HEK293 (cell line): ENCODE results near the gene AHCY.

Experiments
- CTCF ChIA-PET: fragments of 350-600 bp; formaldehyde crosslinking; extraction: SDS; loops from one replicate; lab custom pipeline; 2021; ENCODE audit warnings: antibody characterized with exemption; lab: Yijun Ruan, JAX
- POLR2A ChIA-PET: fragments of 300-600 bp; formaldehyde crosslinking; extraction: SDS; loops from one replicate; lab custom pipeline; 2020; ENCODE audit warnings: antibody characterized with exemption, inconsistent platforms; lab: Yijun Ruan, JAX
- H3K27ac ChIP-seq: fragments of 200-500 bp; sonication (Bioruptor generic); 2 replicates; pipeline ENCODE4 v1.5.1; 2014; ENCODE audit warnings: low read depth, low read length, control low read depth, inconsistent platforms; ENCODE audit errors: extremely low read depth
- H3K36me3 ChIP-seq, 2 experiments: fragments of 200-500 bp in 1 of 2; sonication (Bioruptor generic) in 1 of 2; 1 replicate in 1 of 2; 2 replicates in 1 of 2; pipeline ENCODE4 v1.5.1; 2014 to 2017; ENCODE audit warnings: inconsistent platforms in 2 of 2, low read length in 2 of 2; ENCODE audit not compliant: control insufficient read depth in 2 of 2, insufficient read depth in 1 of 2
- H3K4me1 ChIP-seq: fragments of 200-500 bp; sonication (Bioruptor generic); 2 replicates; pipeline ENCODE4 v1.5.1; 2014; ENCODE audit warnings: mild to moderate bottlenecking, low read length, inconsistent platforms; ENCODE audit not compliant: control insufficient read depth, insufficient read depth
- H3K4me3 ChIP-seq: 2 replicates; pipeline ENCODE4 v1.5.1; 2011; ENCODE audit warnings: low read depth, mild to moderate bottlenecking, control low read depth, low read length, moderate library complexity
- H3K9me3 ChIP-seq: fragments of 200-500 bp; sonication (Bioruptor generic); 2 replicates; pipeline ENCODE4 v1.5.1; 2014; ENCODE audit warnings: low read depth, low read length, inconsistent platforms; ENCODE audit not compliant: control insufficient read depth, insufficient read depth
- KLF7 ChIP-seq: fragments of 450-650 bp; formaldehyde crosslinking; IDR thresholded peaks from 2 replicates; pipeline ENCODE4 v1.5.1; 2016; ENCODE audit warnings: missing biosample characterization, missing genetic modification characterization, borderline replicate concordance
- SALL2 ChIP-seq: fragments of 450-650 bp; formaldehyde crosslinking; IDR thresholded peaks from 2 replicates; pipeline ENCODE4 v1.5.0; 2017; ENCODE audit warnings: missing biosample characterization, mild to moderate bottlenecking, missing genetic modification characterization, borderline replicate concordance
- WT1 ChIP-seq: fragments of 450-650 bp; formaldehyde crosslinking; IDR thresholded peaks from 2 replicates; pipeline ENCODE4 v1.5.1; 2016; ENCODE audit warnings: missing biosample characterization, missing genetic modification characterization
- ZEB2 ChIP-seq: fragments of 450-650 bp; formaldehyde crosslinking; IDR thresholded peaks from 2 replicates; pipeline ENCODE4 v1.5.1; 2016; ENCODE audit warnings: missing biosample characterization, missing genetic modification characterization
- ZFP3 ChIP-seq: fragments of 450-650 bp; formaldehyde crosslinking; IDR thresholded peaks from 2 replicates; pipeline ENCODE4 v1.5.1; 2016; ENCODE audit warnings: low read depth, missing biosample characterization, missing genetic modification characterization
- ZNF266 ChIP-seq: fragments of 450-650 bp; formaldehyde crosslinking; IDR thresholded peaks from 2 replicates; pipeline ENCODE4 v1.5.1; 2016; ENCODE audit warnings: missing biosample characterization, missing genetic modification characterization, low read depth
- ZNF423 ChIP-seq: fragments of 450-650 bp; formaldehyde crosslinking; IDR thresholded peaks from 2 replicates; pipeline ENCODE4 v1.5.1; 2016; ENCODE audit warnings: missing biosample characterization, missing genetic modification characterization
- TF ChIP-seq, protein P1 (sequence below): fragments of 450-650 bp; formaldehyde crosslinking; IDR thresholded peaks from 2 replicates; pipeline ENCODE4 v1.5.1; 2016; ENCODE audit warnings: missing biosample characterization, missing genetic modification characterization
- TF ChIP-seq, protein P2 (sequence below): fragments of 450-650 bp; formaldehyde crosslinking; IDR thresholded peaks from 2 replicates; pipeline ENCODE4 v1.5.1; 2016; ENCODE audit warnings: missing biosample characterization, missing genetic modification characterization
- TF ChIP-seq, protein P3 (sequence below): fragments of 450-650 bp; formaldehyde crosslinking; IDR thresholded peaks from 2 replicates; pipeline ENCODE4 v1.5.1; 2016; ENCODE audit warnings: missing biosample characterization, missing genetic modification characterization

AHCY gene

DNA sequence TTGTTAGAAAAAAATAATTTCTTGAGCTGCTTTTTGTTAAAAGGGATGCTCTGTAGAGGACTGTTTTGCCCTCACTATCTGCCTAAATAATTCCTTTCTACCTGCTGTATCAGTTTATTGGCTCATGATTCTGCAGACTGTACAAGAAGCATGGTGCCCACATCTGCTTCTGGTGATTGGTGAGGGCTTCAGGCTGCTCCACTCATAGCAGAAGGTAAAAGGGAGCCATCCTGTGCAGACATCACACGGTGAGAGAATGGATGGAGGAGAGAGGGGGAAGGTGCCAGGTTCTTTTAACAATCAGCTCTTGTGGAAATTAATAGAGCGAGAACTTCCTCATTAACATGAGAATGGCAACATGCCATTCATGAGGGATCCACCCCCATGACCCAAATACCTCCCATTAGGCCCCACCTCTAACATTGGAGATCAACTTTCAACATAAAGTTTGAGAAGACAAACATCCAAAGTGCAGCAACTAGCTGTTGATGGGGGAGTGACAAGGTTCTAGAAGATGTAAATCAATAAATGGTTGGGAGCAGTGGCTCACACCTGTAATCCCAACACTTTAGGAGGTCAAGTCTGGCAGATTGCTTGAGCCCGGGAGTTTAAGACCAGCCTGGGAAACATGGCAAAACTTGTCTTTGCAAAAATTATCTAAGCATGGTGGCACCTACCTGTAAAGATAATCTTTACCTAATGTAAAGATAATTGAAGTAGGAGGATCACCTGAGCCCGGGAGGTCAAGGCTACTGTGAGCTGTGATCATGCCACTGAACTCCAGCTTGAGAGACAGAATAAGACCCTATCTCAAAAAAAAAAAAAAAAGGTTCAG lies 15.7 kb upstream of the AHCY start:
- no peaks in the 10 kb centered on the region for H3K4me1 ChIP-seq
- H3K4me3 ChIP-seq, result no peak overlapping the region
- ChIA-PET CTCF (interaction anchor here (0.6 to 1.9 kb wide), 5 partner anchors 132 to 451 kb away, joined by 3 to 4 read pairs (median 4); no protein-coding TSS in a partner anchor), POLR2A (no interaction called here)
- TF ChIP-seq ZNF423 (no peak), ZNF266 (tag by site-specific recombination) (no peak)
- TF ChIP-seq, protein P1, sequence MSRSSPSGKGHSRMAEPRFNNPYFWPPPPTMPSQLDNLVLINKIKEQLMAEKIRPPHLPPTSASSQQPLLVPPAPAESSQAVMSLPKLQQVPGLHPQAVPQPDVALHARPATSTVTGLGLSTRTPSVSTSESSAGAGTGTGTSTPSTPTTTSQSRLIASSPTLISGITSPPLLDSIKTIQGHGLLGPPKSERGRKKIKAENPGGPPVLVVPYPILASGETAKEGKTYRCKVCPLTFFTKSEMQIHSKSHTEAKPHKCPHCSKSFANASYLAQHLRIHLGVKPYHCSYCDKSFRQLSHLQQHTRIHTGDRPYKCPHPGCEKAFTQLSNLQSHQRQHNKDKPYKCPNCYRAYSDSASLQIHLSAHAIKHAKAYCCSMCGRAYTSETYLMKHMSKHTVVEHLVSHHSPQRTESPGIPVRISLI (tag by site-specific recombination), result no peak
- TF ChIP-seq, protein P2, sequence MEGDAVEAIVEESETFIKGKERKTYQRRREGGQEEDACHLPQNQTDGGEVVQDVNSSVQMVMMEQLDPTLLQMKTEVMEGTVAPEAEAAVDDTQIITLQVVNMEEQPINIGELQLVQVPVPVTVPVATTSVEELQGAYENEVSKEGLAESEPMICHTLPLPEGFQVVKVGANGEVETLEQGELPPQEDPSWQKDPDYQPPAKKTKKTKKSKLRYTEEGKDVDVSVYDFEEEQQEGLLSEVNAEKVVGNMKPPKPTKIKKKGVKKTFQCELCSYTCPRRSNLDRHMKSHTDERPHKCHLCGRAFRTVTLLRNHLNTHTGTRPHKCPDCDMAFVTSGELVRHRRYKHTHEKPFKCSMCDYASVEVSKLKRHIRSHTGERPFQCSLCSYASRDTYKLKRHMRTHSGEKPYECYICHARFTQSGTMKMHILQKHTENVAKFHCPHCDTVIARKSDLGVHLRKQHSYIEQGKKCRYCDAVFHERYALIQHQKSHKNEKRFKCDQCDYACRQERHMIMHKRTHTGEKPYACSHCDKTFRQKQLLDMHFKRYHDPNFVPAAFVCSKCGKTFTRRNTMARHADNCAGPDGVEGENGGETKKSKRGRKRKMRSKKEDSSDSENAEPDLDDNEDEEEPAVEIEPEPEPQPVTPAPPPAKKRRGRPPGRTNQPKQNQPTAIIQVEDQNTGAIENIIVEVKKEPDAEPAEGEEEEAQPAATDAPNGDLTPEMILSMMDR (tag by site-specific recombination), result no peak
- H3K27ac ChIP-seq, result no peak overlapping the region
- H3K9me3 ChIP-seq, result no peaks in the 10 kb centered on the region
- H3K36me3 ChIP-seq, result no peaks in the 10 kb centered on the region

DNA sequence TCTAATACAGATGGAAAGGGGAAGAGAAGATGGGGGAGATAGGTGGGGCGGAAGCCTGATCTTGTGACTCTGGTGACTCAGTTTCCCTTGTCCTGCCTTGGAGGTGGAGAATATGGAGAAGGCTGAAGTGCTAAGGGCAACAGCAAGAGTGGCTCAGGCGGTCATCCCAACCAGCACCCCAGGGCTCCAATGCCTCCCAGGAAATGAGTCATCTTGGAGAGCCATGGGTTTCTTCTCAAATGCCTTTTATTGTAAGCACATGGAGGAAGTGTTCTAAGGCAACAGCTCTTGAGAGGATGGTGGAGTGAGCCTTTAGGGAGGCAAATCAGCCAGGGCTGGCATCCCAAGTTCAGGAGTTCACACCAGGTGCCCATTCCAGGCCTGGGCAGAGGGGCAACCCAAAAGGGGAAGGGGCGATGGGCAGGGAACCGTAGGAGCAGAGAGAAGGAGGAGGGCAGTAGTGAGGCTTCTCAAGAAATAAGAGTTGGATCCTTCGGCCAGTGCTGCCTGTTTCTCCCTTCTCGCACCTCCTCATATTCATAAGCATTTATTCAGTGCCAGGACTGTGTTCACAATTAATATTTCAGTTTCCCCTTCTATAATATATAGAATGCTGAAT lies 13.2 kb upstream of the AHCY start:
- H3K36me3 ChIP-seq, result no peaks in the 10 kb centered on the region
- no peaks in the 10 kb centered on the region for H3K4me1 ChIP-seq
- ChIA-PET CTCF (interaction anchor here (1.0 kb wide), 1 partner anchor 206 kb away, joined by 3 read pairs; no protein-coding TSS in a partner anchor), POLR2A (no interaction called here)
- TF ChIP-seq ZFP3 (tag by site-specific recombination) (no peak), WT1 (tag by site-specific recombination) (no peak), ZEB2 (no peak)
- TF ChIP-seq, protein P3, sequence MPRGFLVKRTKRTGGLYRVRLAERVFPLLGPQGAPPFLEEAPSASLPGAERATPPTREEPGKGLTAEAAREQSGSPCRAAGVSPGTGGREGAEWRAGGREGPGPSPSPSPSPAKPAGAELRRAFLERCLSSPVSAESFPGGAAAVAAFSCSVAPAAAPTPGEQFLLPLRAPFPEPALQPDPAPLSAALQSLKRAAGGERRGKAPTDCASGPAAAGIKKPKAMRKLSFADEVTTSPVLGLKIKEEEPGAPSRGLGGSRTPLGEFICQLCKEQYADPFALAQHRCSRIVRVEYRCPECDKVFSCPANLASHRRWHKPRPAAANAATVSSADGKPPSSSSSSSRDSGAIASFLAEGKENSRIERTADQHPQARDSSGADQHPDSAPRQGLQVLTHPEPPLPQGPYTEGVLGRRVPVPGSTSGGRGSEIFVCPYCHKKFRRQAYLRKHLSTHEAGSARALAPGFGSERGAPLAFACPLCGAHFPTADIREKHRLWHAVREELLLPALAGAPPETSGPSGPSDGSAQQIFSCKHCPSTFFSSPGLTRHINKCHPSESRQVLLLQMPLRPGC (tag by site-specific recombination), result no peak
- no peak overlapping the region for H3K27ac ChIP-seq
- no peak overlapping the region for H3K4me3 ChIP-seq
- no peaks in the 10 kb centered on the region for H3K9me3 ChIP-seq

DNA sequence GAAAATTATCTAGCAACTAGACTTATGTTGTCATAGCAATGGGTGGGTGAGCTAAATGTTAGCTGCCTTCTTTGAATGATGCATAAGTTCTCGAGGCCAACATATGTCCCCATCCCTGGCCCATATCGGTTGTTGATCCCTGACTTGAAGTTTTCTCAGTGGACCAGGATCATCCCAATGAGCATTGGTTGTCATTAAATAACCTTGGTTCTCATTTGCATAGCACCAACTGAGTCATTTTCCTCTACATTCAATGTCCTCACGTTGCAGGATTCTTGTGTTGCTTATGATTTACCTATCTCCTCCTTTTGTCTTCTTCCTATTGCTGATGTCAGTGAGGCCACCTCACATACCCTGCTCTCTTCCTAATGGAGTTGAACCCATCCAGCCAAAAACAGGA lies 12.1 kb upstream of the AHCY start:
- no peaks in the 10 kb centered on the region for H3K4me1 ChIP-seq
- H3K36me3 ChIP-seq, result no peaks in the 10 kb centered on the region
- H3K27ac ChIP-seq, result no peak overlapping the region
- POLR2A ChIA-PET, result interaction anchor here (1.4 kb wide), 1 partner anchor 207 kb away, joined by 5 read pairs; no protein-coding TSS in a partner anchor
- H3K9me3 ChIP-seq, result no peaks in the 10 kb centered on the region
- no peak overlapping the region for H3K4me3 ChIP-seq
- no peak for TF ChIP-seq KLF7 (tag by site-specific recombination)
- TF ChIP-seq SALL2, result no peak
- CTCF ChIA-PET, result interaction anchor here (0.7 to 5.0 kb wide), 6 partner anchors 12 to 455 kb away, joined by 3 to 116 read pairs (median 12); no protein-coding TSS in a partner anchor
